ENCODE results near the gene DDX50. TPM values are rescaled to one million over a fixed set of nuclear protein-coding genes. Genes with fewer than 3 reads are reported as not detected.
"Not testable (repeated sequence)": the region's sequence is repeated elsewhere in the genome, so short reads cannot be mapped to it uniquely, and the experiment has no call there.

Gene DDX50
- polyA plus RNA-seq, 1 experiment: 60.8 TPM

DNA sequence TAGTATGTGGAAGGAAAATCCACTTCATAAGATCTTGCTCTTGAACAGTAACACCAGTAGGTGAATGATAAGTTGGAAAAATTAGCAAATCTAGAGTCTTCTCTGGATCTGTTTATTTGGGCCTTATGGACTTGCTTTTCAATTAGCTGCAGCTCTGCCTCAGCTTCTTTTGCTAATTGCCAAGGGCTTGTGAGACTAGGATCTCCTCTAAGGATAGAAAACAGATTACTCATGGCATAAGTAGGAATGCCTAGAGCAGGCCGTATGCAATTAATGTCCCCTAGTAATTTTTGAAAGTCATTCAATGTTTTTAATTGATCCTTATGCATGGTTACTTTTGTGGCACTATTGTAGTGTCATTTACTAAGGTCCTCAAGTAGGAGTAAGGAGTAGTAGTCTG, 36.5 kb upstream of the DDX50 start:
- H3K9me3 ChIP-seq (ENCODE audit: control insufficient read depth, insufficient read depth, low read length): peaks cover 13% of the 10 kb centered on the region
- ChIA-PET CTCF (no interaction called here), POLR2A (no interaction called here)
- H3K4me3 ChIP-seq (ENCODE audit: low read depth, low read length): no peak overlapping the region
- no peak overlapping the region for H3K27ac ChIP-seq (ENCODE audit: low read depth, low read length)
- DNase-seq (ENCODE audit: low read depth, low spot score): no peak
- TF ChIP-seq CTCF (IDR thresholded peaks at IDR 0.05; ENCODE audit: low read depth, low read length): no peak
- H3K27me3 ChIP-seq (ENCODE audit: control insufficient read depth, insufficient read depth, low read length): peaks cover 11% of the 10 kb centered on the region

DNA sequence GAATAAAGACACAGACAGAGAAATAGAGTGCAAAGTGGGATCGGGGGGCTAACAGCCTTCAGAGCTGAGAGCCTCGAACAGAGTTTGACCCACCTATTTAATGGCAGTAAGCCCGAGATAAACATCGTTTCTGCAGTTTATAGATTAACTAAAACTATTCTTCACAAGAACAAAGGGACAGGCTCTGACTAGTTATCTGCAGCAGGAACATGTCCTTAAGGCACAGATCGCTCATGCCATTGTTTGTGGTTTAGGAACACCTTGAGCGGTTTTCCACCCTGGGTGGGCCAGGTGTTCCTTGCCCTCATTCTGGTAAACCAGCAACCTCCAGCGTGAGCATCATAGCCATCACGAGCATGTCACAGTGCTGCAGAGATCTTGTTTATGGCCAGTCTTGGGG, 32.9 kb upstream of the DDX50 start:
- POLR2A ChIA-PET; H3K27ac ChIP-seq (ENCODE audit: low read depth, low read length); H3K9me3 ChIP-seq (ENCODE audit: control insufficient read depth, insufficient read depth, low read length); CTCF ChIA-PET; H3K4me3 ChIP-seq (ENCODE audit: low read depth, low read length); DNase-seq (ENCODE audit: low read depth, low spot score); H3K27me3 ChIP-seq (ENCODE audit: control insufficient read depth, insufficient read depth, low read length): not testable (repeated sequence)

GRCh38 chr10:68869623-68870022, 31.5 kb upstream of the DDX50 start:
- Histone ChIP-seq H3K27ac (ENCODE audit: low read depth, low read length) (no peak overlapping the region), H3K4me3 (ENCODE audit: low read depth, low read length) (no peak overlapping the region), H3K27me3 (ENCODE audit: control insufficient read depth, insufficient read depth, low read length) (peaks cover 8% of the 10 kb centered on the region), H3K9me3 (ENCODE audit: control insufficient read depth, insufficient read depth, low read length) (peaks cover 6% of the 10 kb centered on the region)
- ChIA-PET CTCF (no interaction called here), POLR2A (no interaction called here)
- no peak for DNase-seq (ENCODE audit: low read depth, low spot score)
- no peak for TF ChIP-seq CTCF (IDR thresholded peaks at IDR 0.05; ENCODE audit: low read depth, low read length)

DNA sequence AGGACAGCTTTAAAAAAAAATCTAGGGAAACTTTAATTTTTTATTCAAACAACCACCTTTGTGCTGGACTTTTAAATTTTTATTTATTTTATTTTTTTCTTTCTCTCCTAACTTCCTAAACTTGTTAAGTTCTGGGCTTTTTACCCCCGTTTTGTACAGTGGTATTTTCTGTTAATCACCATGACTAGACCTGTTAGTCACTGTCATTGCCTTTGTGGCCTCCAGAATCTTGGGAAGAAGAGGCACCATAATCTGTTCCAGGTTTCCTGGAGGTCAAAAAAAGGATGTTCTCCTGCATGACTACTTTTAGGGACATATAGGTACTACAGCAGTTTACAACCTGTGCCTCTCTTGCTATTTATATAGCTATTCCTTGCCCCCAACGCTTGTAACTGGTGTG, 31.1 kb upstream of the DDX50 start:
- H3K27me3 ChIP-seq (ENCODE audit: control insufficient read depth, insufficient read depth, low read length): peaks cover 8% of the 10 kb centered on the region
- TF ChIP-seq CTCF (IDR thresholded peaks at IDR 0.05; ENCODE audit: low read depth, low read length): no peak
- no peak for DNase-seq (ENCODE audit: low read depth, low spot score)
- H3K9me3 ChIP-seq (ENCODE audit: control insufficient read depth, insufficient read depth, low read length): peaks cover 6% of the 10 kb centered on the region
- POLR2A ChIA-PET: no interaction called here
- no peak overlapping the region for H3K4me3 ChIP-seq (ENCODE audit: low read depth, low read length)
- CTCF ChIA-PET: no interaction called here
- H3K27ac ChIP-seq (ENCODE audit: low read depth, low read length): no peak overlapping the region

DNA sequence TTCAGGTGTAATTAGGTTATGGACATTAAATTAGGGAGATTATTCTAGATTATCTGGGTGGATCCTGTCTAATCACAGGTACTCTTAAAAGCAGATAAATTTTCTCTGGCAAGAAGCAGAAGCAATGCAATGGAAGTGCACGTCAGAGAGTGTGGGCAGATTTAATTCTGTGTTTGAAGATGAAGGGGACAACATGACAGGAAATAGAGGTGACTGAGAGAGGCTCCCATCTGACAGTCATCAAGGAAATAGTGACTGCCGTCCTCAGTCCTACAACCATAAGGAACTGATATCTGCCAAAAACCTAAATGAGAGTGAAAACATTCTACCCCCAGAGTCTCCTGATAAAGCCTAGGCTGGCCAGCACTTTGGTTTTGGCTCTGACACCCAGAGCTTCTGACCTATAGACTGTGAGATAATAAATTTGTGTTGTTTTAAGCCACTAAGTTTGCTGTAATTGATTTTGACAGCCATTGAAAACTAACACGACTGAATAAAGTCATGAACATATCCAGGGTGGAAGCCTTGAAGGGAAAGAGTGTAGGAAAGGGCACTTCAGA, 30.5 kb upstream of the DDX50 start:
- H3K9me3 ChIP-seq (ENCODE audit: control insufficient read depth, insufficient read depth, low read length): peaks cover 6% of the 10 kb centered on the region
- peaks cover 8% of the 10 kb centered on the region for H3K27me3 ChIP-seq (ENCODE audit: control insufficient read depth, insufficient read depth, low read length)
- no peak for TF ChIP-seq CTCF (IDR thresholded peaks at IDR 0.05; ENCODE audit: low read depth, low read length)
- no peak overlapping the region for H3K4me3 ChIP-seq (ENCODE audit: low read depth, low read length)
- ChIA-PET CTCF (no interaction called here), POLR2A (interaction anchor here (0.7 kb wide), 1 partner anchor 343 kb away, joined by 3 read pairs; no protein-coding TSS in a partner anchor)
- no peak overlapping the region for H3K27ac ChIP-seq (ENCODE audit: low read depth, low read length)
- no peak for DNase-seq (ENCODE audit: low read depth, low spot score)

All from AG04450 (cell line).